Measurements from ENCODE around the gene GBF1.

Gene GBF1

DNA sequence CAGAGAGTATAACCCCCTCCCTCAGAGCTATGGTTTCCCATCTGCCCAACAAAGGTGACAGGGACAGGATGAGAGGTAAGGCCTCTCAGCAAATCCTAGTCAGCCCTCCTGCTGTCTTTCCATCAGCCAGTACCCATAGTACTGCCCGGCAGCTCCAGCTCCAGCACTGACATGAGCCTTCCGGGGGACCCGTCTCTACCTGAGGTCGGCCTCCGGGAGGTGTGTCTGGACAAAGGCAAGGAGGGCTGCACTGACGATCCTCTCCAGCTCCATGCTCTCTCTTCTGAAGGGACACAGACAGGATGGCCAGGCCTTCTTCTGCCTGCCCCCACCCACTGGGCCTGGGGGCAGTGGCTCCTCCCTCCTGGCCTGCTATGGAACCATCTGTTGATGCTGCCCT is 179.6 kb downstream of the GBF1 start:
- DNase-seq = no peak

DNA sequence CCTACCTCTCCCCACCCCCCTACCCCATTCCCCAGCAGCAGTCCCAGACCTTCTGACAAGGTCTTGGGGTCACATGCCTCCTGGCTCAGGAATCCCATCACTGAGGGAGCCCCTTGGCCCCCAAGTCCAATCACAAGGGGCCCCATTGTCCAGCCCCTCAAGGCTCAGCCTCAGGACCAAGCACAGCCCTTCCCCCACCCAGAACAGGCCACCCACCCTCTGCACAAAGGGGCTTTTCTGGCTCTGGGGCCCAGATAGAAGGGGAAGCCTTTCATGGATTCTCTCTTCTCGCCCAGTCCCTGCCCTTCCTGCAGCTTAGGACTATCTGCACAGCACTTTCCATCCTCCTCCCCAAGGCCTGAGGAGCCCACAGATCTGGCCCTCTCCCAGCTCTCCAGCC is 180.1 kb downstream of the GBF1 start:
- no peak for DNase-seq

- DNase-seq = no peak
These were observed 181.5 kb downstream of the GBF1 start for GRCh38 chr10:102426803-102427287.

GRCh38 chr10:102429468-102429867 is 184.1 kb downstream of the GBF1 start:
- no peak for DNase-seq

- DNase-seq = no peak
These were observed 186.3 kb downstream of the GBF1 start for GRCh38 chr10:102431452-102432124.

Data from CD4-positive, alpha-beta T cell treated with Interleukin-10 for 1 hour (primary cell).